Nephron (organoid): ENCODE data around the gene ZNF100.
"Not testable (repeated sequence)": the region's sequence is repeated elsewhere in the genome, so short reads cannot be mapped to it uniquely, and the experiment has no call there.

Experiments
- H3K27ac Mint-ChIP-seq, 3 experiments: 2 replicates each; pipeline ENCODE4 v1.8.0; 2020; ENCODE audit warnings: mixed read lengths in 3 of 3, mild to moderate bottlenecking in 2 of 3, moderate library complexity in 1 of 3
- H3K27me3 Mint-ChIP-seq: 2 replicates; pipeline ENCODE4 v1.8.0; 2021; ENCODE audit warnings: low read depth, mild to moderate bottlenecking, moderate library complexity, mixed read lengths
- H3K36me3 Mint-ChIP-seq: 2 replicates; pipeline ENCODE4 v1.8.0; 2020; ENCODE audit warnings: low read depth, mixed read lengths
- H3K4me1 Mint-ChIP-seq: 2 replicates; pipeline ENCODE4 v1.8.0; 2020; ENCODE audit warnings: mixed read lengths
- H3K4me3 Mint-ChIP-seq, 3 experiments: 2 replicates each; pipeline ENCODE4 v1.8.0; 2020; ENCODE audit warnings: mild to moderate bottlenecking in 3 of 3, mixed read lengths in 3 of 3, moderate library complexity in 2 of 3
- H3K9me3 Mint-ChIP-seq: 2 replicates; pipeline ENCODE4 v1.8.0; 2020; ENCODE audit warnings: mixed read lengths
- CTCF ChIP-seq, 3 experiments: fragments of 200-600 bp; sonication (generic); IDR thresholded peaks; one replicate each; pipeline ENCODE4 v1.5.0; 2021; ENCODE audit warnings: antibody characterized with exemption in 3 of 3; ENCODE audit not compliant: unreplicated experiment in 3 of 3

The ZNF100 gene

DNA sequence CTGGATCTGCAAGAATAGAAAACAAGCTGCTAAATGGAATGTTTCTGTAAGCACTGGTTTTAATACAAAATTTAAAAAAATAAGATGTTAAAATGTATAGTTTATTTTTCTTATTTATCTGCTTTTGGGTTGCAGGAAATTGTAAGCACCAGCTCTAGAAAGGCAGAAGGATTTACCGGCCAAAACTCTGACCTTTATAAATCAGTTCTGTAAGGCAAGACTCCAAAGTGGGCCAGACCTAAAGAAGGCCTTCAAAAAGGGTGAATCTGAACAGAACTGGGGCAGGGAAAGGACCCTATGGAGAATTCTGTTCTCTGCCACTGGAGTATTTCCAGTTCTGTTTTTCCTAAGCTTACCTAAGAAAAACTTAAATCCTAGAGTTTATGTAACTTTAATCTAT, 19.3 kb downstream of the ZNF100 start:
- Mint-ChIP-seq H3K27ac (no peak overlapping the region), H3K4me3 (no peak overlapping the region), H3K36me3 (peaks cover 95% of the 10 kb centered on the region), H3K9me3 (peaks cover 46% of the 10 kb centered on the region), H3K4me1 (no peaks in the 10 kb centered on the region), H3K27me3 (no peaks in the 10 kb centered on the region)
- TF ChIP-seq CTCF (IDR thresholded peaks at IDR 0.05; ENCODE audit: unreplicated experiment in 3 of 3): no peak

DNA sequence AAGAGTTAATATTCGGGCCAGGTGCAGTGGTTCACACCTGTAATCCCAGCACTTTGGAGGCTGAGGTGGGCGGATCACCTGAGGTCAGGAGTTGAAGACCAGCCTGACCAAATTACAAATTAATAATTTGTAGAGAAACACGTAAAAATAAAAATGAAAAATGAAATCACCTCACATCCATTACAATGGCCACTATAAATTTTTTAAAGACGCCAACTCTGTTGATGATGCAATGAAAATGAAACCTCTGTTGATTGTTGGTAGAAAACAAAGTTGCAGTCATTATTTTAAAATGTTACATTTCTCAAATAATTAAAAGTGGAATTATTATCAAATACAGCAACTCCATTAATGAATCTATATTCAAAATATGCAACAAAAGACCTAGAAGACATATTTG, 26.8 kb downstream of the ZNF100 start:
- Mint-ChIP-seq H3K9me3 (peaks cover 50% of the 10 kb centered on the region), H3K4me1 (no peaks in the 10 kb centered on the region), H3K27me3 (no peaks in the 10 kb centered on the region), H3K4me3 (no peak overlapping the region), H3K27ac (no peak overlapping the region), H3K36me3 (peaks cover 95% of the 10 kb centered on the region)
- TF ChIP-seq CTCF (IDR thresholded peaks at IDR 0.05; ENCODE audit: unreplicated experiment in 3 of 3): no peak

DNA sequence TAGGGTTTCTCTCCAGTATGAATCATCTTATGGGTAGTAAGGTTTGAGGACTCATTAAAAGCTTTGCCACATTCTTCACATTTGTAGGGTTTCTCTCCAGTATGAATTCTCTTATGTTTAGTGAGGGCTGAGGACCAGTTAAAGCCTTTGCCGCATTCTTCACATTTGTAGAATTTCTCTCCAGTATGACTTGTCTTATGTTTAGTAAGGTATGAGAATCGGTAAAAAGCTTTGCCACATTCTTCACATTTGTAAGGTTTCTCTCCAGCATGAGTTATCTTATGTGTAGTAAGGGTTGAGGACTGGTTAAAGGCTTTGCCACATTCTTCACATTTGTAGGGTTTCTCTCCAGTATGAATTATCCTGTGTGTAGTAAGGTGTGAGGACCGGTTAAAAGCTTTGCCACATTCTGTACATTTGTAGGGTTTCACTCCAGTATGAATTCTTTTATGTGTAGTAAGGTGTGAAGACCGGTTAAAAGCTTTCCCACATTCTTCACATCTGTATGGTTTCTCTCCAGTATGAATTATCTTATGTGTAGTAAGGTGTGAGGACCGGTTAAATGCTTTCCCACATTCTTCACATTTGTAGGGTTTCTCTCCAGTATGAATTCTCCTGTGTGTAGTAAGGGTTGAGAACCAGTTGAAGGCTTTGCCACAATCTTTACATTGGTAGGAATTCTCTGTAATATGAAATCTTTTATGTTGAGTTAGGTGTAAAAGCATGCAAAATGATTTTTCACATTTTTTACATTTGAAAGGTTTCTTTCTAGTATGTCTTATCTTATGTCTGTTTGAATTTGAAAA, 40.2 kb downstream of the ZNF100 start:
- H3K4me3 Mint-ChIP-seq, H3K27me3 Mint-ChIP-seq, H3K27ac Mint-ChIP-seq, H3K4me1 Mint-ChIP-seq: not testable (repeated sequence)
- Mint-ChIP-seq H3K36me3 (peaks cover 82% of the 10 kb centered on the region), H3K9me3 (peaks cover 45% of the 10 kb centered on the region)

DNA sequence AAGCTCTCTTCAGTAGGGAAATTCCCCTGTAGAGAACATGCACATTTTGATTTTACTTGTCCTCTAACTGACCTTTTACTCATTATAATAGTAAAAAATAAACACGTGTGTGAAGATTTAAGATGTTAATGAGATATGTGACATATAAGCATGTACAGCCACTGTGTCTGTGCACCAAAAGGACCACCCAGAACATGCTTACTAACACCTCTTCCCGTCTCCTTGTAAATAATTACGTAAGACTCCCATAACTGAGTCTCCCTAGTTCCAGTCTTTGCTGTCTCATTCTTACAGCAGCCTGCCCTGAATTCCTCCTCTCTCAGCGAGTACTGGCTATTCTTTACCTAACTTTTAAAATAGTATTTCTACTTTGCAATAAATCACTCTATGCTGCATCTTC, 53.6 kb downstream of the ZNF100 start:
- Mint-ChIP-seq H3K27ac (no peak overlapping the region), H3K36me3 (peaks cover 5% of the 10 kb centered on the region), H3K27me3 (no peaks in the 10 kb centered on the region), H3K4me1 (no peaks in the 10 kb centered on the region), H3K4me3 (no peak overlapping the region), H3K9me3 (peaks cover 30% of the 10 kb centered on the region)
- TF ChIP-seq CTCF (IDR thresholded peaks at IDR 0.05; ENCODE audit: unreplicated experiment in 3 of 3): no peak

GRCh38 chr19:21709464-21709863, 57.9 kb downstream of the ZNF100 start:
- Mint-ChIP-seq H3K27ac (no peak overlapping the region), H3K36me3 (no peaks in the 10 kb centered on the region), H3K27me3 (no peaks in the 10 kb centered on the region), H3K9me3 (peaks cover 31% of the 10 kb centered on the region), H3K4me1 (no peaks in the 10 kb centered on the region), H3K4me3 (no peak overlapping the region)
- TF ChIP-seq CTCF (IDR thresholded peaks at IDR 0.05; ENCODE audit: unreplicated experiment in 3 of 3): no peak

DNA sequence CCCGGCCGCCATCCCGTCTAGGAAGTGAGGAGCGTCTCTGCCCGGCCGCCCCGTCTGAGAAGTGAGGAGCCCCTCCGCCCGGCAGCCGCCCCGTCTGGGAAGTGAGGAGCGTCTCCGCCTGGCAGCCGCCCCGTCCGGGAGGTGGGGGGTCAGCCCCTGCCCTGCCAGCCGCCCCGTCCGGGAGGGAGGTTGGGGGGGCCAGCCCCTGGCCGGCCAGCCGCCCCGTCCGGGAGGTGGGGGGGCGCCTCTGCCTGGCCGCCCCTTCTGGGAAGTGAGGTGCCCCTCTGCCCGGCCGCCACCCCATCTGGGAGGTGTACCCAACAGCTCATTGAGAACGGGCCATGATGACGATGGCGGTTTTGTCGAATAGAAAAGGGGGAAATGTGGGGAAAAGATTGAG, 59.5 kb downstream of the ZNF100 start:
- not testable (repeated sequence) for H3K27ac Mint-ChIP-seq, H3K36me3 Mint-ChIP-seq, H3K4me3 Mint-ChIP-seq, H3K4me1 Mint-ChIP-seq, H3K27me3 Mint-ChIP-seq
- H3K9me3 Mint-ChIP-seq: peaks cover 22% of the 10 kb centered on the region

GRCh38 chr19:21707065-21707464, 60.3 kb downstream of the ZNF100 start:
- TF ChIP-seq CTCF (IDR thresholded peaks at IDR 0.05; ENCODE audit: unreplicated experiment in 3 of 3): no peak
- H3K27me3 Mint-ChIP-seq: no peaks in the 10 kb centered on the region

More at GRCh38 chr19:21707065-21707464, 60.3 kb downstream of the ZNF100 start:
- no peak overlapping the region for H3K4me3 Mint-ChIP-seq
- no peaks in the 10 kb centered on the region for H3K36me3 Mint-ChIP-seq
- no peak overlapping the region for H3K27ac Mint-ChIP-seq
- H3K9me3 Mint-ChIP-seq: peaks cover 25% of the 10 kb centered on the region
- no peaks in the 10 kb centered on the region for H3K4me1 Mint-ChIP-seq
